K562 (cell line): ENCODE measurements around the gene CD8A. TPM values are rescaled to one million over a fixed set of nuclear protein-coding genes. Genes with fewer than 3 reads are reported as not detected.

Experiments
- ATAC-seq: fragments of 200-7000 bp; cut with Tn5 transposase; 3 replicates; pipeline ENCODE4 v1.9.1; 2020; ENCODE audit warnings: moderate library complexity
- BruUV-seq: library from RNA; stranded (reverse); fragments of 400-500 nt; replicated peaks from 2 replicates; lab custom pipeline; 2021; lab: Mats Ljungman, UMichigan
- CTCF ChIA-PET: fragments of 300-600 bp; formaldehyde crosslinking; extraction: SDS; loops from one replicate; lab custom pipeline; 2021; ENCODE audit warnings: low intra/inter-chr PET ratio; lab: Yijun Ruan, JAX
- POLR2A ChIA-PET: fragments of 300-600, 350-650 bp; sonication (Branson Sonifier 250); formaldehyde crosslinking; extraction: SDS; loops from one replicate; lab custom pipeline; 2021; ENCODE audit warnings: antibody characterized with exemption, inconsistent platforms; lab: Yijun Ruan, JAX
- DNase-seq, 4 experiments: peaks; one replicate each; pipeline versions ENCODE4 v3.0.0 to v3.0.0-alpha.2; 2011 to 2018; ENCODE audit warnings: low spot score in 3 of 4, mixed read lengths in 3 of 4; ENCODE audit errors: extremely low read depth in 1 of 4
- FAIRE-seq: peaks from 2 replicates; lab custom pipeline; 2011; peaks lifted over from hg19 to GRCh38; lab: Jason Lieb, UNC
- H2AFZ ChIP-seq: 2 replicates; pipeline ENCODE4 v1.6.0; 2011; ENCODE audit warnings: low read depth, low read length, control low read depth, inconsistent platforms
- H3K27ac ChIP-seq: fragments of 200-600 bp; 3 replicates; pipeline ENCODE4 v1.8.0; 2011; ENCODE audit warnings: low read depth, mild to moderate bottlenecking, control low read depth, inconsistent platforms, low read length, moderate library complexity, mixed read lengths; ENCODE audit errors: extremely low read depth
- H3K27me3 ChIP-seq, 2 experiments: fragments of 300-600 bp in 1 of 2; 2 replicates in 1 of 2; 3 replicates in 1 of 2; pipeline versions ENCODE4 v1.6.0 to v1.8.0; 2011; ENCODE audit warnings: inconsistent platforms in 2 of 2, low read length in 2 of 2, mild to moderate bottlenecking in 1 of 2, mixed read lengths in 1 of 2, moderate library complexity in 1 of 2; ENCODE audit not compliant: control insufficient read depth in 2 of 2, insufficient read depth in 2 of 2
- H3K36me3 ChIP-seq: fragments of 300-600 bp; 3 replicates; pipeline ENCODE4 v1.8.0; 2011; ENCODE audit warnings: mild to moderate bottlenecking, low read length, inconsistent platforms; ENCODE audit not compliant: control insufficient read depth, insufficient read depth
- H3K4me1 ChIP-seq, 2 experiments: fragments of 200-600 bp in 1 of 2; replicated peaks in 1 of 2; 2 replicates in 1 of 2; 3 replicates in 1 of 2; pipeline versions ENCODE4 v1.5.1 to v1.8.0; 2011; ENCODE audit warnings: inconsistent platforms in 2 of 2, low read length in 2 of 2, mild to moderate bottlenecking in 1 of 2, mixed read lengths in 1 of 2, moderate library complexity in 1 of 2; ENCODE audit not compliant: control insufficient read depth in 2 of 2, insufficient read depth in 2 of 2
- H3K4me2 ChIP-seq: 2 replicates; pipeline ENCODE4 v1.6.1; 2011; ENCODE audit warnings: low read length, control low read depth, inconsistent platforms, mixed read lengths; ENCODE audit not compliant: insufficient read depth
- H3K4me3 ChIP-seq: fragments of 200-600 bp; sonication (generic), shearing (Covaris generic); 2 replicates; pipeline ENCODE4 v1.5.1; 2016; ENCODE audit warnings: control low read depth, inconsistent platforms
- H3K79me2 ChIP-seq: fragments of 200-600 bp; 3 replicates; pipeline ENCODE4 v1.8.0; 2011; ENCODE audit warnings: low read length, inconsistent platforms; ENCODE audit not compliant: control insufficient read depth, insufficient read depth
- H3K9ac ChIP-seq, 2 experiments: 2 replicates each; pipeline versions ENCODE4 v1.6.0 to v1.6.1; 2011; ENCODE audit warnings: low read depth in 2 of 2, low read length in 2 of 2, control low read depth in 1 of 2, inconsistent platforms in 1 of 2, mild to moderate bottlenecking in 1 of 2, mixed read lengths in 1 of 2; ENCODE audit not compliant: insufficient read depth in 1 of 2
- H3K9me1 ChIP-seq: one replicate; pipeline ENCODE4 v1.6.0; 2011; ENCODE audit warnings: inconsistent platforms, mild to moderate bottlenecking, low read length, moderate library complexity; ENCODE audit not compliant: control insufficient read depth, insufficient read depth
- H3K9me3 ChIP-seq: replicated peaks from 2 replicates; pipeline ENCODE4 v1.5.1; 2011; ENCODE audit warnings: low read depth, low read length, inconsistent platforms; ENCODE audit not compliant: control insufficient read depth, insufficient read depth
- H4K20me1 ChIP-seq: replicated peaks from 2 replicates; pipeline ENCODE4 v1.6.1; 2011; ENCODE audit warnings: low read length, inconsistent platforms, mixed read lengths; ENCODE audit not compliant: control insufficient read depth, insufficient read depth
- BDP1 ChIP-seq: IDR thresholded peaks from 3 replicates; pipeline ENCODE4 v1.6.1; 2011; ENCODE audit not compliant: insufficient read length, insufficient read depth
- CUX1 ChIP-seq: fragments of 200-800 bp; sonication (Bioruptor generic); IDR thresholded peaks from 2 replicates; pipeline ENCODE4 v1.6.1; 2016; ENCODE audit warnings: missing genetic modification characterization, missing compliant biosample characterization
- E2F5 ChIP-seq: sonication (generic); formaldehyde crosslinking; IDR thresholded peaks from 2 replicates; pipeline ENCODE4 v1.8.0; 2022; ENCODE audit warnings: mild to moderate bottlenecking, missing genetic modification reagents
- HDAC8 ChIP-seq: fragments of 450-650 bp; IDR thresholded peaks from 2 replicates; pipeline ENCODE4 v1.6.1; 2016; ENCODE audit warnings: mild to moderate bottlenecking, missing genetic modification characterization, moderate library complexity, missing compliant biosample characterization
- HSF4 ChIP-seq: fragments of 250-450 bp; sonication (Bioruptor Pico); IDR thresholded peaks from 2 replicates; pipeline ENCODE4 v2.1.2; 2022; ENCODE audit warnings: mild to moderate bottlenecking, moderate library complexity, borderline replicate concordance
- KDM5B ChIP-seq: fragments of 200-600 bp; sonication (generic); IDR thresholded peaks from 2 replicates; pipeline ENCODE4 v1.6.1; 2012; ENCODE audit warnings: low read depth, mild to moderate bottlenecking, moderate library complexity, low read length, control low read depth, inconsistent platforms; ENCODE audit not compliant: insufficient replicate concordance
- SREBF2 ChIP-seq: sonication (generic); formaldehyde crosslinking; IDR thresholded peaks from 2 replicates; pipeline ENCODE4 v1.4.0; 2020; ENCODE audit warnings: mild to moderate bottlenecking, missing genetic modification reagents
- ZNF778 ChIP-seq: fragments of 450-650 bp; formaldehyde crosslinking; IDR thresholded peaks from 2 replicates; pipeline ENCODE4 v1.4.0; 2020; ENCODE audit warnings: mild to moderate bottlenecking, moderate library complexity
- WGBS: fragments of 100-300 bp; shearing (Covaris generic); methylation state at CpG from one replicate; pipeline ENCODE4 v1.1.6; 2016; ENCODE audit warnings: low coverage, mixed read lengths; ENCODE audit not compliant: insufficient coverage; ENCODE audit errors: missing lambda C conversion rate; 5-methylcytosine and 5-hydroxymethylcytosine counted together
- in situ Hi-C: fragments of 300-500 bp; cut with MboI; formaldehyde crosslinking; loops from 4 replicates; pipeline ENCODE4 v1.15.0; 2018; ENCODE audit warnings: inconsistent platforms, mixed read lengths
- intact Hi-C: fragments of 100-400 bp; cut with micrococcal nuclease; formaldehyde crosslinking; loops from 2 replicates; pipeline ENCODE4 v1.14.2; 2022
- polyA plus RNA-seq, 8 experiments: library from polyadenylated mRNA; depleted of rRNA in 4 of 8; stranded (reverse) in 5 of 8; unstranded in 3 of 8; fragments of >200 nt; fragmentation: Nextera tagmentation in 2 of 8; fragmentation: Illumina TruSeq in 1 of 8; extraction: Ambion mirVana in 2 of 8; extraction: Trizol in 1 of 8; gene quantifications; 2 replicates each; pipeline versions ENCODE4 v1.2.1 to v1.2.3, GENCODE V29; 2011 to 2014; ENCODE audit warnings: inconsistent platforms in 1 of 8, missing spikeins in 1 of 8
- total RNA-seq, 7 experiments: library from RNA; depleted of rRNA in 6 of 7; stranded (reverse); fragments of >200 nt in 6 of 7; fragmentation: Illumina TruSeq in 2 of 7; extraction: Trizol in 2 of 7; gene quantifications; 2 replicates each; pipeline versions ENCODE4 v1.2.1 to v1.2.3, GENCODE V29; 2011 to 2021; ENCODE audit warnings: low replicate concordance in 1 of 7

CD8A gene
- total and polyA plus RNA-seq, 9 of the 15 experiments (the other 6 are each of a cell fraction or from before 2014, with no cell fraction given) = 0.07 TPM; not detected in 8

- no peak overlapping the region for H3K27ac ChIP-seq
- H4K20me1 ChIP-seq = no peaks in the 10 kb centered on the region
- in situ Hi-C loops (no loop called here), intact Hi-C loops (no loop called here)
- H3K9ac ChIP-seq = no peak overlapping the region
- no peaks in the 10 kb centered on the region for H3K9me3 ChIP-seq
- H3K4me2 ChIP-seq = no peak overlapping the region
- POLR2A ChIA-PET = no interaction called here
- FAIRE-seq (no peak), DNase-seq (no peak), ATAC-seq (no peak)
- no peak overlapping the region for H3K4me3 ChIP-seq
- H3K27me3 ChIP-seq = peaks cover 4 to 31% of the 10 kb centered on the region in 2 experiments; a peak in 4 of 5 replicates
- 20% methylated on average over 28 of the region's 43 CpGs for WGBS
- peaks cover 3 to 19% of the 10 kb centered on the region in 2 experiments; a peak in 3 of 5 replicates for H3K4me1 ChIP-seq
- H2AFZ ChIP-seq = no peak overlapping the region
- BruUV-seq = no TSS peak
- TF ChIP-seq ZNF778 (CRISPR knock-in tag) (no peak), SREBF2 (CRISPR knock-in tag) (no peak), HSF4 (CRISPR knock-in tag) (no peak), HDAC8 (tag) (no peak), E2F5 (no peak), BDP1 (no peak), KDM5B (no peak), CUX1 (no peak)
- CTCF ChIA-PET = no interaction called here
- no peaks in the 10 kb centered on the region for H3K79me2 ChIP-seq
- H3K9me1 ChIP-seq = no peaks in the 10 kb centered on the region
- H3K36me3 ChIP-seq = no peaks in the 10 kb centered on the region
Measured at GRCh38 chr2:86809481-86810121, 18.9 kb upstream of the CD8A start.
